ENCODE measurements around the gene CEP104.

Gene CEP104

GRCh38 chr1:3795453-3796214 lies 61.4 kb downstream of the CEP104 start:
- DNase-seq, result no peak

- DNase-seq, result no peak
These were observed 66.1 kb downstream of the CEP104 start for GRCh38 chr1:3790952-3791351.

- no peak for DNase-seq
These were observed 66.5 kb downstream of the CEP104 start for GRCh38 chr1:3790500-3790923.

- no peak for DNase-seq
These were observed 67.3 kb downstream of the CEP104 start for GRCh38 chr1:3789421-3790300.

- DNase-seq, result no peak
These were observed 68.1 kb downstream of the CEP104 start for GRCh38 chr1:3788756-3789420.

- DNase-seq, result no peak
These were observed 69.0 kb downstream of the CEP104 start for GRCh38 chr1:3787745-3788605.

GRCh38 chr1:3787349-3787715 lies 69.7 kb downstream of the CEP104 start:
- DNase-seq, result peak in 1 of 2 donors; percentile 36

- DNase-seq, result no peak
These were observed 70.3 kb downstream of the CEP104 start for GRCh38 chr1:3786468-3787348.

GRCh38 chr1:3785456-3786157 lies 71.4 kb downstream of the CEP104 start:
- DNase-seq, result no peak

GRCh38 chr1:3785045-3785444 lies 72.0 kb downstream of the CEP104 start:
- DNase-seq, result no peak

GRCh38 chr1:3783651-3784474 lies 73.1 kb downstream of the CEP104 start:
- DNase-seq, result no peak

- no peak for DNase-seq
These were observed 76.1 kb downstream of the CEP104 start for GRCh38 chr1:3780901-3781300.

GRCh38 chr1:3779912-3780416 lies 77.0 kb downstream of the CEP104 start:
- no peak for DNase-seq

- no peak for DNase-seq
These were observed 77.6 kb downstream of the CEP104 start for GRCh38 chr1:3779265-3779911.

GRCh38 chr1:3778590-3779264 lies 78.3 kb downstream of the CEP104 start:
- DNase-seq, result no peak

- DNase-seq, result no peak
These were observed 79.1 kb downstream of the CEP104 start for GRCh38 chr1:3777647-3778589.

- no peak for DNase-seq
These were observed 79.9 kb downstream of the CEP104 start for GRCh38 chr1:3777078-3777547.

Measured in activated CD4-positive, alpha-beta T cell treated with anti-CD3 and anti-CD28 coated beads for 4 hours (primary cell).